Neural progenitor cell (in vitro differentiated cells): ENCODE data around the gene KLHL25.

Experiments used
- EZH2 ChIP-seq: fragments of 200-600 bp; sonication (generic); IDR thresholded peaks from 2 replicates; pipeline ENCODE4 v1.6.1; 2017; ENCODE audit warnings: antibody characterized with exemption, mild to moderate bottlenecking, moderate library complexity
- TF ChIP-seq, protein P1 (sequence below): fragments of 200-600 bp; sonication (generic); IDR thresholded peaks from 2 replicates; pipeline ENCODE4 v1.5.1; 2017; ENCODE audit warnings: antibody characterized with exemption, mild to moderate bottlenecking

DNA sequence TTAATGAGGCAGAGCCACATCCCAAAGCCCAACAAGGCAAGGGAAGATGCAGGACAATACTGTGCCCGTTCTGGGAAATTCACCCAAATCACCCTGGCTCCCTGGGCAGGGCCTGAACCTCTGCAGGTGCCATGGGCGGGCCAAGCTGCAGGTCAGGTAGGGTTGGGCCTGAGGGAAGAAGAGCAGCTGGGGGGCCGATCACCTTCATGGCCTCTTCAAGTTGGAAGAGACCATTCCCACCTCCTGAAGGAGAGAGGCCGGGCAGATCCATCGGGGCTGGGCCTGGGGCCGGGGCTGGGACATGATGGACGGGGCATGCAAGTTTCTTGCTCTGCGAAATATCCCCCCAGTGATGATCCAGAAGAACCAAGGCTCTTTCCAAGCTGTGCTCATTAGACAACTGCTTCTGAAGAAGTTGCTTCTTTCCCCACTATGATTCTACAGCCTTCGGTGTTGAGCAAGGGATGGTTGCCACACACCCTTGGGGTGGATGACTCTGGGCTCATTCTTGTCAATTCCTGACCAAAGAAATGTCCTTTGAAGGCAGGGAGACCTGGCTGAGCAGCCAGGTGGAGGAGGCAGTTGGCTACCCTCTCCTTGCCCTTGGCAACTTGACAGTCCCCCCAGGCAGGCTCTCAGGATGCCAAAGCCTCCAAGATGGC is 38.2 kb downstream of the KLHL25 start:
- TF ChIP-seq, protein P1, sequence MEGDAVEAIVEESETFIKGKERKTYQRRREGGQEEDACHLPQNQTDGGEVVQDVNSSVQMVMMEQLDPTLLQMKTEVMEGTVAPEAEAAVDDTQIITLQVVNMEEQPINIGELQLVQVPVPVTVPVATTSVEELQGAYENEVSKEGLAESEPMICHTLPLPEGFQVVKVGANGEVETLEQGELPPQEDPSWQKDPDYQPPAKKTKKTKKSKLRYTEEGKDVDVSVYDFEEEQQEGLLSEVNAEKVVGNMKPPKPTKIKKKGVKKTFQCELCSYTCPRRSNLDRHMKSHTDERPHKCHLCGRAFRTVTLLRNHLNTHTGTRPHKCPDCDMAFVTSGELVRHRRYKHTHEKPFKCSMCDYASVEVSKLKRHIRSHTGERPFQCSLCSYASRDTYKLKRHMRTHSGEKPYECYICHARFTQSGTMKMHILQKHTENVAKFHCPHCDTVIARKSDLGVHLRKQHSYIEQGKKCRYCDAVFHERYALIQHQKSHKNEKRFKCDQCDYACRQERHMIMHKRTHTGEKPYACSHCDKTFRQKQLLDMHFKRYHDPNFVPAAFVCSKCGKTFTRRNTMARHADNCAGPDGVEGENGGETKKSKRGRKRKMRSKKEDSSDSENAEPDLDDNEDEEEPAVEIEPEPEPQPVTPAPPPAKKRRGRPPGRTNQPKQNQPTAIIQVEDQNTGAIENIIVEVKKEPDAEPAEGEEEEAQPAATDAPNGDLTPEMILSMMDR, result no peak
- TF ChIP-seq EZH2, result no peak
